NCI-H82 treated with DMSO at 0.1 percent for 48 hours (cell line): ENCODE data around the gene ADARB1.

Experiments
- DNase-seq: peaks from one replicate; lab custom pipeline; 2025; ENCODE audit not compliant: unreplicated experiment; lab: John Stamatoyannopoulos, UW

The ADARB1 gene

GRCh38 chr21:45220714-45221490 is 146.5 kb downstream of the ADARB1 start:
- no peak for DNase-seq

- no peak for DNase-seq
Measured at GRCh38 chr21:45222001-45222400, 147.6 kb downstream of the ADARB1 start.

- no peak for DNase-seq
Measured at GRCh38 chr21:45223236-45224185, 149.1 kb downstream of the ADARB1 start.

- no peak for DNase-seq
Measured at GRCh38 chr21:45224189-45224938, 150.0 kb downstream of the ADARB1 start.

GRCh38 chr21:45225041-45225740 is 150.8 kb downstream of the ADARB1 start:
- DNase-seq, result no peak

- no peak for DNase-seq
Measured at GRCh38 chr21:45225741-45226327, 151.5 kb downstream of the ADARB1 start.

- no peak for DNase-seq
Measured at GRCh38 chr21:45226540-45227326, 152.4 kb downstream of the ADARB1 start.

- no peak for DNase-seq
Measured at GRCh38 chr21:45227735-45228134, 153.4 kb downstream of the ADARB1 start.

- no peak for DNase-seq
Measured at GRCh38 chr21:45228171-45228641, 153.8 kb downstream of the ADARB1 start.

GRCh38 chr21:45228656-45229240 is 154.4 kb downstream of the ADARB1 start:
- no peak for DNase-seq

- no peak for DNase-seq
Measured at GRCh38 chr21:45231705-45232104, 157.3 kb downstream of the ADARB1 start.

- DNase-seq, result no peak
Measured at GRCh38 chr21:45234127-45234526, 159.7 kb downstream of the ADARB1 start.

GRCh38 chr21:45234965-45235364 is 160.6 kb downstream of the ADARB1 start:
- no peak for DNase-seq

GRCh38 chr21:45235488-45235887 is 161.1 kb downstream of the ADARB1 start:
- DNase-seq, result no peak

GRCh38 chr21:45236481-45236880 is 162.1 kb downstream of the ADARB1 start:
- DNase-seq, result no peak

GRCh38 chr21:45237401-45237800 is 163.0 kb downstream of the ADARB1 start:
- DNase-seq, result no peak

GRCh38 chr21:45241357-45241756 is 167.0 kb downstream of the ADARB1 start:
- no peak for DNase-seq

GRCh38 chr21:45243603-45244002 is 169.2 kb downstream of the ADARB1 start:
- DNase-seq, result no peak

- DNase-seq, result no peak
Measured at GRCh38 chr21:45244799-45245340, 170.5 kb downstream of the ADARB1 start.
